IgD-negative memory B cell (primary cell): ENCODE data around the gene WDR4. TPM values are rescaled to one million over a fixed set of nuclear protein-coding genes. Genes with fewer than 3 reads are reported as not detected.
A peak's percentile ranks its signal among the peaks of the same experiment; 100 is the strongest.

Experiments used
- H3K27ac Mint-ChIP-seq, 3 donors: one replicate each; pipeline ENCODE4 v1.8.0; 2020 to 2022; ENCODE audit warnings: mild to moderate bottlenecking in 3 of 3, mixed read lengths in 3 of 3, moderate library complexity in 1 of 3
- H3K27me3 Mint-ChIP-seq: one replicate; pipeline ENCODE4 v1.8.0; 2021; ENCODE audit warnings: mixed read lengths
- H3K36me3 Mint-ChIP-seq: one replicate; pipeline ENCODE4 v1.8.0; 2020; ENCODE audit warnings: mild to moderate bottlenecking, mixed read lengths
- H3K4me1 Mint-ChIP-seq, 3 donors: one replicate each; pipeline ENCODE4 v1.8.0; 2020 to 2022; ENCODE audit warnings: mixed read lengths in 3 of 3, mild to moderate bottlenecking in 1 of 3
- H3K4me3 Mint-ChIP-seq, 4 donors: one replicate each; pipeline ENCODE4 v1.8.0; 2020 to 2022; ENCODE audit warnings: mild to moderate bottlenecking in 4 of 4, mixed read lengths in 4 of 4, moderate library complexity in 3 of 4
- H3K9me3 Mint-ChIP-seq, 3 donors: one replicate each; pipeline ENCODE4 v1.8.0; 2020 to 2021; ENCODE audit warnings: mixed read lengths in 3 of 3, mild to moderate bottlenecking in 1 of 3
- polyA plus RNA-seq: library from polyadenylated mRNA; unstranded; fragments of 300-500 nt; fragmentation: Illumina TruSeq; gene quantifications from one replicate; pipeline ENCODE4 v1.2.3, GENCODE V29; 2021

Gene WDR4
- polyA plus RNA-seq, 1 donor from 2014 or later: 13.9 TPM

GRCh38 chr21:42862774-42863503, 16.4 kb downstream of the WDR4 start:
- H3K4me1 Mint-ChIP-seq: peaks cover 0 to 6% (median 2%) of the 10 kb centered on the region in 3 donors
- H3K27ac Mint-ChIP-seq: no peak overlapping the region
- no peak overlapping the region for H3K4me3 Mint-ChIP-seq
- no peaks in the 10 kb centered on the region for H3K9me3 Mint-ChIP-seq
- peaks cover 2% of the 10 kb centered on the region for H3K36me3 Mint-ChIP-seq
- no peaks in the 10 kb centered on the region for H3K27me3 Mint-ChIP-seq

GRCh38 chr21:42861848-42862400, 17.4 kb downstream of the WDR4 start:
- H3K4me1 Mint-ChIP-seq: peaks cover 0 to 6% (median 3%) of the 10 kb centered on the region in 3 donors
- no peak overlapping the region for H3K27ac Mint-ChIP-seq
- H3K9me3 Mint-ChIP-seq: no peaks in the 10 kb centered on the region
- peaks cover 3% of the 10 kb centered on the region for H3K36me3 Mint-ChIP-seq
- H3K4me3 Mint-ChIP-seq: no peak overlapping the region
- no peaks in the 10 kb centered on the region for H3K27me3 Mint-ChIP-seq

GRCh38 chr21:42861311-42861847, 18.0 kb downstream of the WDR4 start:
- Mint-ChIP-seq H3K4me3 (no peak overlapping the region), H3K9me3 (no peaks in the 10 kb centered on the region), H3K27me3 (no peaks in the 10 kb centered on the region), H3K36me3 (peaks cover 3% of the 10 kb centered on the region), H3K4me1 (peaks cover 0 to 6% (median 3%) of the 10 kb centered on the region in 3 donors), H3K27ac (no peak overlapping the region)

GRCh38 chr21:42860345-42860744, 19.0 kb downstream of the WDR4 start:
- no peaks in the 10 kb centered on the region for H3K27me3 Mint-ChIP-seq
- H3K27ac Mint-ChIP-seq: no peak overlapping the region
- peaks cover 0 to 3% (median 1%) of the 10 kb centered on the region in 3 donors for H3K4me1 Mint-ChIP-seq
- no peak overlapping the region for H3K4me3 Mint-ChIP-seq
- peaks cover 3% of the 10 kb centered on the region for H3K36me3 Mint-ChIP-seq
- H3K9me3 Mint-ChIP-seq: no peaks in the 10 kb centered on the region

- peaks cover 0 to 3% (median 1%) of the 10 kb centered on the region in 3 donors for H3K4me1 Mint-ChIP-seq
- no peak overlapping the region for H3K27ac Mint-ChIP-seq
- no peaks in the 10 kb centered on the region for H3K9me3 Mint-ChIP-seq
- H3K27me3 Mint-ChIP-seq: no peaks in the 10 kb centered on the region
- H3K4me3 Mint-ChIP-seq: no peak overlapping the region
- peaks cover 3% of the 10 kb centered on the region for H3K36me3 Mint-ChIP-seq
Measured at GRCh38 chr21:42859891-42860230, 19.5 kb downstream of the WDR4 start.

GRCh38 chr21:42858957-42859890, 20.1 kb downstream of the WDR4 start:
- H3K27ac Mint-ChIP-seq: no peak overlapping the region
- H3K9me3 Mint-ChIP-seq: no peaks in the 10 kb centered on the region
- no peak overlapping the region for H3K4me3 Mint-ChIP-seq
- peaks cover 3% of the 10 kb centered on the region for H3K36me3 Mint-ChIP-seq
- H3K27me3 Mint-ChIP-seq: no peaks in the 10 kb centered on the region
- peaks cover 0 to 1% (median 0%) of the 10 kb centered on the region in 3 donors for H3K4me1 Mint-ChIP-seq

- no peak overlapping the region for H3K4me3 Mint-ChIP-seq
- no peaks in the 10 kb centered on the region for H3K9me3 Mint-ChIP-seq
- peak overlapping the region in 1 of 3 donors; percentile 41 for H3K27ac Mint-ChIP-seq
- H3K27me3 Mint-ChIP-seq: no peaks in the 10 kb centered on the region
- H3K4me1 Mint-ChIP-seq: peaks cover 0 to 1% (median 0%) of the 10 kb centered on the region in 3 donors
- peaks cover 3% of the 10 kb centered on the region for H3K36me3 Mint-ChIP-seq
Measured at GRCh38 chr21:42858185-42858847, 21.0 kb downstream of the WDR4 start.

GRCh38 chr21:42857216-42857615, 22.1 kb downstream of the WDR4 start:
- Mint-ChIP-seq H3K4me3 (no peak overlapping the region), H3K27ac (no peak overlapping the region), H3K9me3 (no peaks in the 10 kb centered on the region)

GRCh38 chr21:42855937-42856335, 23.4 kb downstream of the WDR4 start:
- H3K4me1 Mint-ChIP-seq: peaks cover 0 to 1% (median 0%) of the 10 kb centered on the region in 3 donors
- H3K9me3 Mint-ChIP-seq: no peaks in the 10 kb centered on the region
- no peak overlapping the region for H3K27ac Mint-ChIP-seq
- H3K4me3 Mint-ChIP-seq: no peak overlapping the region
- peaks cover 3% of the 10 kb centered on the region for H3K36me3 Mint-ChIP-seq
- H3K27me3 Mint-ChIP-seq: no peaks in the 10 kb centered on the region

More at GRCh38 chr21:42857216-42857615, 22.1 kb downstream of the WDR4 start:
- H3K4me1 Mint-ChIP-seq: peaks cover 0 to 1% (median 0%) of the 10 kb centered on the region in 3 donors
- H3K36me3 Mint-ChIP-seq: peaks cover 3% of the 10 kb centered on the region
- no peaks in the 10 kb centered on the region for H3K27me3 Mint-ChIP-seq

- Mint-ChIP-seq H3K4me3 (no peak overlapping the region), H3K27me3 (no peaks in the 10 kb centered on the region), H3K36me3 (peaks cover 3% of the 10 kb centered on the region), H3K9me3 (no peaks in the 10 kb centered on the region), H3K27ac (no peak overlapping the region), H3K4me1 (peaks cover 0 to 1% (median 0%) of the 10 kb centered on the region in 3 donors)
Measured at GRCh38 chr21:42855171-42855936, 24.0 kb downstream of the WDR4 start.

- H3K36me3 Mint-ChIP-seq: peaks cover 3% of the 10 kb centered on the region
Measured at GRCh38 chr21:42854246-42855010, 24.9 kb downstream of the WDR4 start.

GRCh38 chr21:42853621-42854020, 25.7 kb downstream of the WDR4 start:
- Mint-ChIP-seq H3K36me3 (peaks cover 3% of the 10 kb centered on the region), H3K27me3 (no peaks in the 10 kb centered on the region), H3K4me1 (peaks cover 0 to 1% (median 0%) of the 10 kb centered on the region in 3 donors), H3K4me3 (no peak overlapping the region), H3K9me3 (peaks cover 0 to 4% (median 0%) of the 10 kb centered on the region in 3 donors), H3K27ac (no peak overlapping the region)

More at GRCh38 chr21:42854246-42855010, 24.9 kb downstream of the WDR4 start:
- Mint-ChIP-seq H3K27me3 (no peaks in the 10 kb centered on the region), H3K4me3 (no peak overlapping the region), H3K9me3 (no peaks in the 10 kb centered on the region), H3K4me1 (peaks cover 0 to 1% (median 0%) of the 10 kb centered on the region in 3 donors), H3K27ac (no peak overlapping the region)

GRCh38 chr21:42852925-42853570, 26.3 kb downstream of the WDR4 start:
- Mint-ChIP-seq H3K27me3 (no peaks in the 10 kb centered on the region), H3K4me1 (peaks cover 0 to 1% (median 0%) of the 10 kb centered on the region in 3 donors), H3K4me3 (no peak overlapping the region), H3K9me3 (peaks cover 0 to 5% (median 0%) of the 10 kb centered on the region in 3 donors), H3K27ac (no peak overlapping the region), H3K36me3 (peaks cover 2% of the 10 kb centered on the region)
